ACC112 (cell line): ENCODE results near the gene LIFR.

Source experiments
- H2AFZ ChIP-seq: fragments of 200-600 bp; sonication (generic); one replicate; pipeline ENCODE4 v1.6.0; 2017; ENCODE audit warnings: antibody characterized with exemption, low read length; ENCODE audit not compliant: unreplicated experiment
- H3K27ac ChIP-seq: fragments of 200-600 bp; sonication (generic); 2 replicates; pipeline ENCODE4 v1.5.1; 2014; ENCODE audit warnings: low read depth, mild to moderate bottlenecking, antibody characterized with exemption, low read length, moderate library complexity
- H3K27me3 ChIP-seq: fragments of 200-600 bp; sonication (generic); 2 replicates; pipeline ENCODE4 v1.6.1; 2014; ENCODE audit warnings: mild to moderate bottlenecking, antibody characterized with exemption, low read length, moderate library complexity, mixed read lengths; ENCODE audit not compliant: insufficient read depth
- H3K36me3 ChIP-seq: fragments of 200-600 bp; sonication (generic); 2 replicates; pipeline ENCODE4 v1.6.1; 2016; ENCODE audit warnings: mild to moderate bottlenecking, antibody characterized with exemption, low read length, moderate library complexity, mixed read lengths; ENCODE audit not compliant: insufficient read depth
- H3K4me1 ChIP-seq: fragments of 200-600 bp; sonication (generic); one replicate; pipeline ENCODE4 v1.6.1; 2016; ENCODE audit warnings: low read length, mixed read lengths; ENCODE audit not compliant: insufficient read depth, unreplicated experiment, control insufficient read depth
- H3K4me3 ChIP-seq: fragments of 200-600 bp; sonication (generic); 2 replicates; pipeline ENCODE4 v1.5.1; 2014; ENCODE audit warnings: mild to moderate bottlenecking, low read depth, low read length
- H3K79me2 ChIP-seq: fragments of 200-600 bp; sonication (generic); one replicate; pipeline ENCODE4 v1.6.0; 2016; ENCODE audit warnings: low read length; ENCODE audit not compliant: control insufficient read depth, unreplicated experiment, insufficient read depth

The LIFR gene

DNA sequence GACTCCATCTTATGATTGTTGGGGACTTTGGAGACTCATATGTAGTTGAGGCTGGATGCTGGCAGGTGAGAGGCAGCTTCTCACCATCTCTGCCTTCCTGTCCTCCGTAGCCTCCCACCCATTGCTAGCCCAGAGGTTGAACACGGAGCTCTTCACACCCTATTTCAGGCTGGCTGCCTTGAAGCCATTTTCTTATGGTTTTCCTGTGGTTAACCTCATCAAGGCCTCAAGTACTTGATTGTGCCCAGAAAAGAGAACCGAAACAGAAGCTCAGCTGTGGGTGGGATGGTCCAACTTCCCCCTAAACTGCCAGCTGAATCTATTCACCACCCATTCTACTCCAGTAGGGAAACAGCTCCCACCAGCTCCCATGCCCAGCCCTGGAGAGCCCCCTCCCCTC lies 102.9 kb downstream of the LIFR start:
- Histone ChIP-seq H3K4me1 (peaks cover 13% of the 10 kb centered on the region), H3K36me3 (peaks cover 15% of the 10 kb centered on the region; the same call in 1 of the 2 replicates), H3K27me3 (no peaks in the 10 kb centered on the region), H3K27ac (no peak overlapping the region), H3K79me2 (no peaks in the 10 kb centered on the region), H2AFZ (no peak overlapping the region), H3K4me3 (no peak overlapping the region)

- H3K4me1 ChIP-seq, result peaks cover 26% of the 10 kb centered on the region
- H3K79me2 ChIP-seq, result peaks cover 9% of the 10 kb centered on the region
- peaks cover 15% of the 10 kb centered on the region; the same call in 1 of the 2 replicates for H3K36me3 ChIP-seq
- H3K27ac ChIP-seq, result no peak overlapping the region
- H2AFZ ChIP-seq, result no peak overlapping the region
- H3K4me3 ChIP-seq, result no peak overlapping the region
- H3K27me3 ChIP-seq, result no peaks in the 10 kb centered on the region
Measured at GRCh38 chr5:38452201-38452600, 104.2 kb downstream of the LIFR start.

- Histone ChIP-seq H3K79me2 (peaks cover 19% of the 10 kb centered on the region), H3K27ac (no peak overlapping the region), H3K27me3 (no peaks in the 10 kb centered on the region), H3K36me3 (peaks cover 15% of the 10 kb centered on the region; the same call in 1 of the 2 replicates), H3K4me3 (no peak overlapping the region), H3K4me1 (peaks cover 26% of the 10 kb centered on the region), H2AFZ (no peak overlapping the region)
Measured at GRCh38 chr5:38451074-38451725, 105.2 kb downstream of the LIFR start.

GRCh38 chr5:38450627-38451026 lies 105.8 kb downstream of the LIFR start:
- peaks cover 15% of the 10 kb centered on the region; the same call in 1 of the 2 replicates for H3K36me3 ChIP-seq
- H3K27ac ChIP-seq, result no peak overlapping the region
- H3K4me3 ChIP-seq, result no peak overlapping the region
- no peak overlapping the region for H2AFZ ChIP-seq
- H3K79me2 ChIP-seq, result peaks cover 24% of the 10 kb centered on the region
- no peaks in the 10 kb centered on the region for H3K27me3 ChIP-seq
- H3K4me1 ChIP-seq, result peaks cover 22% of the 10 kb centered on the region

DNA sequence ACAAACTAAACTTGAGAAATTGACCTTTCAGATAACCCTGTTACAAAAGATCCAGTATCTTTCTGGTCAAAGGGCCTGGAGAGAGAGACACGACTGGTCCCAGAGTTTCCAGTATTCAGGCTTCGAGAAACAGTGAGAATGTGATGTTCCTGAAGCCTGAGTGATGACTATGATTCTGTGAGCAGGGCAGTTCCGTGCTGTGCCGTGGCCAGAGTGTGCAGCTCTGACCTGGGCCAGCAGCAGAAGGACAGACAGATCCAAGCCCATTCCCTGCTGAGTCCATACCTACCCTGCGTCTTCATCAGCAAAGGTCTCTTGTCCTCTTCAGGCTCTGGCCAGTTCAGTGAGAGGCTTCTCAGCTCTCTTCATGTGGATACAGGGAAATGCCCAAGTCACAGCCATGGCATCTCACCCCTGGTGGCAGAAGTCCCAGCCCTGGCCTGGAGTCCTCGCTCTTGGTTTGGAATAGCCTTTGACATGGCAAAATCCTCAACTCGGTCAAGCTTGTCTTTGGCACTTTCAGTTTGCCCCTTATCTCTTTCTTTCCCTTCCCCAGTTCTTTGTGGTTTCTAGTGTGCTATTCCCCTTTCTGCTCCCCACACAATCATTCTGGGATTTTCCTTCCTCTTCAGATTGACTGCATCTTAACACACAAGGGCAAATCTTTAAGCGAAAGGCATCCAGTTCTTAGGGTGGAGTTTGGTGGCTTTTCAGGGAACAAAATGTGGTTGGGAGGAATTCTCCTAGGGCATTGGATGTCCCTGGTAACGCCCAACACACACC lies 107.7 kb downstream of the LIFR start:
- Histone ChIP-seq H3K36me3 (peaks cover 15% of the 10 kb centered on the region; the same call in 1 of the 2 replicates), H3K27me3 (no peaks in the 10 kb centered on the region), H2AFZ (no peak overlapping the region), H3K4me3 (no peak overlapping the region), H3K79me2 (peaks cover 24% of the 10 kb centered on the region), H3K4me1 (peaks cover 26% of the 10 kb centered on the region), H3K27ac (no peak overlapping the region)

DNA sequence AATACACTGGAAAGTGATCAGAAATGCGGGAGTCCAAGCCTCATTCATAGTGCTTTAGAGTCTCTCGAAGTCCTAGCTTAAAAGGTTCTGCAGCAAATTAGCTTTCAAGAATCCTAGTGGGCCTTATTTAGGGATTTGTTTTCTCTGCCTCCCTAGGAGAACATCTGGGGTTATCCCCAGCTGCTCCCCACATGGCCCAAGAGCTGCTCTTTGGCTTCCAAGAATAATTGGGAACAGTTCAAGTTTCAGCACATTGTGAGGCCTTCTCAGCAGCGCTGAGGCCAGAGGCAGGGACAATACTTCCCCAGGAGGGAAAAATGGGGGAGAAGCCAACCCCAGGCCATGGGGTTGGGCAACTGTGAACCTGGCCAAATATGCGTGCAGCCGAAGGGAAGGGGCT lies 108.7 kb downstream of the LIFR start:
- Histone ChIP-seq H3K36me3 (peaks cover 15% of the 10 kb centered on the region; the same call in 1 of the 2 replicates), H3K4me3 (no peak overlapping the region), H3K4me1 (peaks cover 26% of the 10 kb centered on the region), H3K27me3 (no peaks in the 10 kb centered on the region), H3K27ac (no peak overlapping the region; the same call in 1 of the 2 replicates), H3K79me2 (peaks cover 24% of the 10 kb centered on the region), H2AFZ (no peak overlapping the region)

GRCh38 chr5:38447056-38447455 lies 109.4 kb downstream of the LIFR start:
- Histone ChIP-seq H3K4me3 (peak overlapping the region; percentile 88), H3K79me2 (peaks cover 24% of the 10 kb centered on the region), H3K36me3 (peaks cover 11% of the 10 kb centered on the region; the same call in 1 of the 2 replicates), H3K27me3 (no peaks in the 10 kb centered on the region), H2AFZ (peak overlapping the region; percentile 61), H3K4me1 (peaks cover 26% of the 10 kb centered on the region), H3K27ac (peak overlapping the region; percentile 80)

DNA sequence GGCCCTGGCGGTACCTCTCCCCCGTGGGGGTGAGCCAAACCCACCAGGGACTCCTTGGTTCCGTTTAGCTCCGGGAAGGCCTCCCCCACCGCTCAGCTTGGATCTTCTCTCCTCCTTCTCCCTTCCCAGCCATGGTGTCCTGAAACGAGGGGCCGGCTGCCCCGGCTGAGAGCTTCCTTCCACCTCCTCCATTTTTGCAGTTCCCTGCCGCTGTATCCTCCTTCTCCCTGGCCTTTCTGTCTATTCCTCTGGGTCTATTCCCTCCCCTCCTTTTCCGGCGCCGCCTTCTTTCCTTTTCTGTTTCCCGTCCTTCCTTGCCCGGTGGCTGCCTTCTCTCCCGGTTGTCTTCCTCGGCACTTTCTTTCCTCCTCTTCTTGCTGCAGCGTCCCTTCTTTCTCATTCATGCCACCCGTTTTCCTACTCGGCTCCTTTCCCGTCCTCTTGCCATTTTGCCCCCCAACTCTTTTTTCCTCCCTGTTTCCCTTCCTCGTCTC lies 110.4 kb downstream of the LIFR start:
- Histone ChIP-seq H3K4me3 (peak overlapping the region; percentile 88), H3K79me2 (peaks cover 24% of the 10 kb centered on the region), H3K4me1 (peaks cover 26% of the 10 kb centered on the region), H3K27me3 (no peaks in the 10 kb centered on the region), H3K27ac (peak overlapping the region; percentile 80), H2AFZ (peak overlapping the region; percentile 61), H3K36me3 (peaks cover 11% of the 10 kb centered on the region; the same call in 1 of the 2 replicates)

DNA sequence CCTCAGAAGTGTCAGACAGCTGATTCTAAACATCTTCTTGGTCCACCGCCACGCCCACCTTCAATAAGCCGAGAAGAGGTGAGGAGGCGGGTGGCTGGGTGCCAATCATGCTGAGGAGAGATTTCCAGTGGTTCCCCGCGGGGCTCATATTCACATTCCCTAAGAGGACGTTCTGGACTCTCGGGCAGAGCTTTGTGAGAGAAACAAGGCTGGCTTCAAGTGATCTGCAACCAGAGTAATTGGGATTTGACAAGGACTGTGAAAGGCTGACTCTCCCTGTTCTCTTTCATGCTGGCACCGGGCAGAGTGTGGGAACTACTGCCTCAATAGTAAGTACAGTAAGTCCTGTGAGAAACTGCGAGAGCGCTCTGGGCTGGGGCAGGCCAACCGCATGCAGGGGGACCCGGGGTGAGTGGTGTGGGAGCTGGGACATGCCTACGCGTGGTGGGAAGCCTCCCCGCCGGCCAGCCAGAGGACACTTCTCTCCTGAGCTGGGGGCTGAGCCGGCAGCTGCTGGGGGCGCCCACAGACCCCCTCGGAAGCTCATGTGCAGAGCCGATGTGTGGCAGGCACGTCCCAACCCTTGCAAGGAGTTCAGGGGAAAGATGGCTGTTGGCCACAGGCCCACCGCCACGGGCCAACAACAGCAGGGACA lies 110.9 kb downstream of the LIFR start:
- H2AFZ ChIP-seq, result peak overlapping the region; percentile 61
- peaks cover 26% of the 10 kb centered on the region for H3K4me1 ChIP-seq
- H3K27me3 ChIP-seq, result no peaks in the 10 kb centered on the region
- peaks cover 7% of the 10 kb centered on the region; the same call in 1 of the 2 replicates for H3K36me3 ChIP-seq
- peaks cover 24% of the 10 kb centered on the region for H3K79me2 ChIP-seq
- H3K27ac ChIP-seq, result peak overlapping the region; percentile 80
- H3K4me3 ChIP-seq, result peak overlapping the region; percentile 88

GRCh38 chr5:38443390-38443789 lies 113.1 kb downstream of the LIFR start:
- Histone ChIP-seq H3K4me3 (no peak overlapping the region), H3K27ac (no peak overlapping the region), H2AFZ (no peak overlapping the region), H3K79me2 (peaks cover 24% of the 10 kb centered on the region), H3K4me1 (peaks cover 23% of the 10 kb centered on the region), H3K27me3 (no peaks in the 10 kb centered on the region), H3K36me3 (no peaks in the 10 kb centered on the region; the same call in 1 of the 2 replicates)
